HS-5 (cell line): Measurements from ENCODE around the gene ZNF208.
"Not testable (repeated sequence)": the region's sequence is repeated elsewhere in the genome, so short reads cannot be mapped to it uniquely, and the experiment has no call there.

Experiments used
- DNase-seq: peaks from one replicate; pipeline ENCODE4 v3.0.0-alpha.2; 2012; ENCODE audit warnings: low read depth

Gene ZNF208

DNA sequence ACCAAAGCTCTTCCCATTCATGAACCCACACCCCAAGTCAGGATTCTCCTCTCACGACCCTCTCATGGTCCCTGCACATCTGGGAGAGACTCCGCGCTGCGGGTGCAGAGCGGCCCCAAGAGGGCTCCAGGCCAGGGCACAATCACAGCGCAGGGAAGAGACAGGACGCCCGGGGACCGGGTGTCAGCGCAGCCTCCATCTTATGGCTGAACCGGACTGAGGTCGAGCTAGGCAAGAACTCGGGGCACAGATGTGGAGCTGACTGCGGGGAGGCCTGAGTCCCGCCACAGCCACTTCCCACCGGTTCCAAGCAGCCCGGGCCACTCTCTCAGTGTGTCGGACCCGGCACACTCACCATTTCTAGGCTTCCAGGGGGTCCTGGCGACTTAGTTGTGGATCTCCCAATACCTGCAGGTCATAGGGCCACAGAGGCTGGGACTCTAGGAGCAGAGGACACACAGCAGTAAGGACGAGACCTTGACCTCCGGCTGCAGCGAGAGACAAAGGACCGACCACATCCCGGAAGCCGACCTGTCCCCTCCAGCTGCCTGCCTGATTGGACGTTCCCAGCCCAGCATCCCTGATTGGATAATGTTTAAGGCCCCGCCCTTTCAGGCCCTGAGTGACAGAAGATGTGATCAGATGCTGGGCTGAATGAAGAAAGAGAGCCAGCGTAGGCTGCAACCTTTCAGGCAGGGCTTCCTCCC lies at the start of gene ZNF208:
TSS of gene ZNF208 (minus strand) at position 507 of the 707 bp plus-strand sequence. CDS start at position 358, 149 bp downstream.
- not testable (repeated sequence) for DNase-seq

DNA sequence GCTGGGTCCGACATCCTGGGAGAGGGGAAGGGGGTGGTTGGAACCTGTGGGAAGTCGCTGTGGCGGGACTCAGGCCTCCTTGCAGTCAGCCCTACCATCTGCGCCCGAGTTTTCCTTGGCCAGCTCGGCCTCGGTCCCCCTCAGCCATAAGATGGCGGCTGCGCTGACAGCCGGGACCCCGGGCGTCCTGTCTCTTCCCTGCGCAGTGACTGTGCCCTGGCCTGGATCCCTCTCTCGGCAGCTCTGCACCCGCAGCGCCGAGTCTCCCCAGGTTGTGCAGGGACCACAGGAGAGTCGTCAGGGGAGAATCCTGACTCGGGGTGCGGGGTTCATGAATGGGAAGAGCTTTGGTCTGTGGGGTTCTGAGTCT lies 41.9 kb upstream of the ZNF208 start:
- no peak for DNase-seq

DNA sequence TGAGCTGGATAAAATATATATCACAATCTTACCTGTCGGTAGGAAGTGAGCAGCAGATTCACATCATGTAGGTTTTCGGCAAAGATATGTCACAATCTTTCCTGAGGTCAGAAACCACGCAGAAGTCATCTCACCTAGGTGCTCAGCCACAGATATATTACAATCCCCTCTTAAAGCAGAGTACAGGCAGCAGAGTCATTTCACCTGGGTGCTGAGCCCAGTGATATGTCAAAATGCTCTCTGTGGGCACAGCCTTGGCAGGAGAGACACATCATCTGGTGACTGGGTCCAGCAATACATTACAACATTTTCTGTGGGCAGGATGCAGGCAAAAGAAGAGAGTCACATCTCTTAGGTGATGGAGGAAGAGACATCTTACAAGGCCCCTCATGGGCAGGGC lies 30.4 kb upstream of the ZNF208 start:
- not testable (repeated sequence) for DNase-seq

DNA sequence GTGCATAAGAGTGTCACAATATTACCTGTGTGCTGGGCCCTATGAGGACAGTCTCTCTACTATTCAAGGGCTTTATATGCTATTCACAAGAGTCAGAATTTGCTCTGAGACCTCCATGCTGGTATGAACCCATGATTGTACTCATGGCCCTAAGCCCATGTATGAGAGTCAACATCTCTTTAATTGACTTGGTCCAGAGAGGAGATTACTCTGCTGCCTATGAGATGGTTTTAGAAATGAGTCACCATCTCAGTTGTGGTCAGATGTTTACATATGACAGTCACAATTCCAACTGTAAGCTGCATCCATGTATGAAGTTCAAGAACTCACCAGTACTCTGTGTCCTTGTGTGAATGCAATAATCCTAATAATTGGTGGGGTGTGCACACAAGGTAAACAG lies 19.9 kb upstream of the ZNF208 start:
- no peak for DNase-seq

DNA sequence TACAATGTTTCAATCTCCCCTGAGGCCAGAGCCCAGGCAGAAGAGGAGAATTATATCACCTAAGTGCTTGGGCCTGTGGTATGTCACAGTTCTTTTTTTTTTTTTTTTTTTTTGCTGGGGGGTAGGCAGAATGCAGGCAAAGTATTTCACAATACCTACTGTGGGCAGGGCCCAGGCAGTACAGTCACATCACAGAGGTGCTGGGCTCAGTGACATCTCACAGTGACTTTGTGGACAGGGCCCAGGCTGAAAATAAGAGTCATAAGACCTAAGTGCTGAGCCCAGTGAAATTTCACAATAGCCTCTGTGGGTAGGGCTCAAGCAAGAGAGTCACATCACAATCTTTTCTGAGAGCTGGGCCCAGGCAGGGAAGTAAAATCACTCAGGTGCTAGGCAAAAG lies 15.9 kb upstream of the ZNF208 start:
- DNase-seq = no peak

DNA sequence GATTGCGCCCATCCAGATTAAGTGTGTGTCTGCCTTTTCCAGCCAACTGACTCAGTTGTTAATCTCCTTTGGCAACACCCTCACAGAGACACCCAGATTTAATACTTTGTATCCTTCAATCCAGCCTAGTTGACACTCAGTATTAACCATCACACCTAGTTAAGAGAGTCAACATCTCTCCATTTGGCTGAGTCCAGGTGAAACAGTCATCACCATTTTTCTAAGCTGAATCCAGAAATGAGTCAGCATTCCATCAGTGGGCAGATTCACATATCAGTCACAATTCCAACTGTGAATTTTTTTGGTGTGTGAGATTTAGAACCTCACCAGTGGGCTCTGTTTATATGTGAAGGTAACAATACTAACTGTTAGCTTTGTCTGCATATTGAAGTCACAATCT lies 14.8 kb upstream of the ZNF208 start:
- not testable (repeated sequence) for DNase-seq

DNA sequence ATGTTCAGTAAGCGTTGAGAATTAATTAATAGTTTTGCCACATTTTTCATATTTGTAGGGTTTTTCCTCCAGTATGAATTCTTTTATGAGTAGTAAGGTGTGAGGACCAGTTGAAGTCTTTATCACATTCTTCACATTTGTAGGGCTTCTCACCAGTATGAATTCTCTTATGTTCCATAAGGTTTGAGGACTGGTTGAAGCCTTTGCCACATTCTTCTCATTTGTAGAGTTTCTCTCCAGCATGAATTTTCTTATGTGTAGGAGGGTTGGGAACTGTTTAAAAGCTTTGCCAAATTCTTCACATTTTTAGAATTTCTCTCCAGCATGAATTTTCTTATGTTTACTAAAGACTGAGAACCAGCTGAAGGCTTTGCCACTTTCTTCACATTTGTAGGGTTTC lies 40.3 kb downstream of the ZNF208 start:
- no peak for DNase-seq

DNA sequence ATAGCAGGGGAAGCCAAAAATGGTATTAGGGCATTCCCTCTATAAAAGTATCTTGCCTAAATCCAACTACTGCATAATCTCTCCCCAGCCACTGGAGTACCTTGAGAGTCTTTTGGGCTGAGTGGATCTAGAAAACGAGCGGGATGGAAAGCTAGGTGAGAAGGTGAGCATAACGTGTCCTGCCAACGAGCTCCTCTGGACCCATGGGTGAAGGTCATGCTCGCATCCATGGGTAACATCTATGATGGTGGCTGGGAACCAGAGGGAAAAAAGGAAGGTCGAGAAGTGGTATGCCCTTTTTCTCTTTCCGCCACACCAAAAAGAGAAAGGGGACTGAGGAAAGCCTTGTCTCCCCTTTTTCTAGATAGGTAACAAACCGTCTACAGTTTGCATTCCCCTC lies 63.0 kb downstream of the ZNF208 start:
- DNase-seq = no peak

DNA sequence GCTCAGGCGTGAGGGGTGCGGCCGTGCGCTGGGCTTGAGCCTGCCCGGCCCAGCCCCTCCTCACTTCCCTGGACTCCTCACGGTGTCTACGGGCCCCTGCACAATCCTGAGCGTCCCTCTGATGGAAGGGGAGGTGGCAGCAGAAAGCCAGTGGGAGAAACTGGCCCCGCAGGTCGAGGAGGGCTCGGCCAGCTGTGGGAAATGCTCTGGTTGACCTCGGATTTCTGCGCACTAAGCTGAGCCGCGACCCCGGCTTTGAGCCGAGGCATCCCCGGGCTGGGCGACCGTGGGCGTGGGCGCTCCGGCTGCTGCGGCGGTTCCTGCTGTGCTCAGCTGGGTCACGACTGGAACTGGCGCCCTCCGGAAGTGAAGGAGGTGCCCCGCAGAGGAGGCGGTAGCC lies 70.1 kb downstream of the ZNF208 start:
- no peak for DNase-seq

DNA sequence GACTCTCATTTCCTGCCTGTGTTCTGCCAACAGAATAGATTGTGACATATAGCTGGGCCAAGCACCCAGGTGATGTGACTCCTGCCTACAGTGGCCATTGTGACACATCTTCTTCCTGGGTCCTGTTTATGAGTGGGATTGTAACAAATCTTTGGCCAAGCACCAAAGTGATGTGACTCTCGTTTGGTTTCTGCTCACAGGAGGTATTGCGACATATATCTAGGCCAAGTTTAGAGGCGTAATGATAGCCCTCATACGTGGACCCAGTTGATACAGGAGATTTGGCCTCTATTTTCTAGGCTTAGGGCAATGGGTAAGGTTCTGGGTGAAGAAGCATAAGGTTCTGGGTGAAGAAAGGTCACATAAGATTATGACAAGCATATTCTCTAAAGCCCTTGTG lies 76.2 kb downstream of the ZNF208 start:
- no peak for DNase-seq

DNA sequence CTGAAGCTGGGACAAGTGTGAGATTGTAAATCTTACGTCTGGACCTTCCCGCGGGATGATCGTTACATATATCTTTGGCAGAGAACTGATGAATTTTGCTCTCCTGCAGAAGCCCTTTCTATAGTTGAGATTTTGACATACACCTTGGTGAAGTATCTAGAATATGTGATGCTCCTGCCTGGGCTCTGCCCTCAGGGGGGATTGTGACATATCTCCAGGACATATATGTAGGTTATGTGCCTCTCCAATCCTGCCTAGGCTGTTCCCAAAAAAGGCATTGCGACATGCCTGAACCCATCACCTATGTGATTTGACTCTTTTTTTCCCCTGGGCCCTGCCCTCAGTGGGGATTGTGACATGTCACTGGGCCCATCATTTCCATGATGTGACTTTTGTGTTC lies 76.6 kb downstream of the ZNF208 start:
- no peak for DNase-seq

DNA sequence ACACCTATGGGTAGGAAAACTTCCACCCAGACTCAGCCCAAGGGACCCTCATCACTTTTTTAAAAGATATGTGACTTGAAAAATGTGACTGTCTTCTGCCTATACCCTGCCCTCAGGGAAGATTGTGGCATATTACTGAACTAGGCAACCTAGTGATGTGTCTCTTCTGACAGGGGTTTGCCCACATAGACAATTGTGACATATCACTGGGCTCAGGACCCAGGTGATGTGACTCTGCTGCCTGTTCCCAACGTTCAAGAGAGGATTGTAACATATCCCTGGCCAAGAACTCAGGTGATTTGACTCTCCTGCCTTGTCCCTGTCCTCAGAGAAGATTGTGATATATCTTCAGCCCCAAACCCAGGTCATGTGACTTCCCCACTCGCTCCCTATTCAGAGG lies 88.5 kb downstream of the ZNF208 start:
- DNase-seq = no peak

DNA sequence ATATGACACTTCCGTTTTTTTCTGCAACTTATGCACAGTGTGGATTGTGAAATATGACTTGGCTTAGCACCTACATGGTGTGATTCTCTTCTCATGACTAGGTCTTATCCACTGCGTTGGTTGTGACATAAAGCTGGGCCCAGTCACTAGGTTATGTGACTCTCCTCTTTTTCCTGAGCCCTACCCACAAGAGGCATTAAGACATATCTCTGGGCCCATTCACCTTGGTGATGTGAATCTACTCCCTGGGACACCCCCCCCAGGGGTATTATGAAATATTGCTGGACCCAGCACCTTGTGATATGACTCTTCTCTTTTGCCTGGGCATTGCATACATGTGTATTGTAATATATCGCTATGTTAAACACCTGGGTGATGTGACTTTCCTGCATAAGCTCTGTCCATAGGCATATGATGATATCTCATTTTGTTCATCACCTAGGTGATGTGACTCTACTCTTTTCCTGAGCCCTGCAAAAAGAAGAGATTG lies 89.0 kb downstream of the ZNF208 start:
- DNase-seq = no peak

DNA sequence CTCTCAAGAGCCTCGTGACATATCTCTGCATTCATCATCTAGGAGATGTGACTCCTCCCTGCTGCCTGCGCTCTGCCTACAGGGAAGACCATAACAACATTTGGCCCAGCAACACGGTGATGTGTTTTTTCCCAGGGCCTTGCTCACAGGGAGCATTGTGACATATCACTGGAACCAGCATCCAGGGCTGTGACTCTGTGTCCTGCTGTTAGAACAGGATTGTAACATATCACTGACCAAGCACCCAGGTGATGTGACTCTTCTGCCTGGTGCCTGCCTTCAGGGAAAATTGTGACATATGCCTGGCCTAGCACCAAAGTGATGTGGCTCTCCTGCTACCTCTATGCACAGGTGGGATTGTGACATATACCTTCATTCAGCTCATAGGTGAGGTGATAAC lies 95.3 kb downstream of the ZNF208 start:
- no peak for DNase-seq

DNA sequence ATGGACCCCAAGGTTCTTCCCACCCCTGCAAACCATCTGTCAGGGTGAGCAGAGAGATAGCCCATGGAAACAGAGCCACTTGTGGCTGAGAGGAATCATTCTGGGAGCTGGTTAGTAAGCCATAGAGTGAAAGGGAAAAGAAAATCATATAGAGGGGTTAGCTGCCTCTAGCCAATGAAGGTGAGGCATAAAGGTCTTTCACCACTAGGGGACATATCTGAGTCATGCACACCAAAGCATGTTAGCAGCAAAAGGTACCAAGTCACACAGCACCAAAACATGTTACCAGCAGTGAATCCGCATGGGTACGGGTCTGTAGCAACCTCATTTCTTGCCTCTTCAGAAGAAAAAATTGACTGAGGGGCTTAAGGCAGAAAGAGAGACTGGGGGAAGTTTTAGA lies 98.1 kb downstream of the ZNF208 start:
- no peak for DNase-seq

DNA sequence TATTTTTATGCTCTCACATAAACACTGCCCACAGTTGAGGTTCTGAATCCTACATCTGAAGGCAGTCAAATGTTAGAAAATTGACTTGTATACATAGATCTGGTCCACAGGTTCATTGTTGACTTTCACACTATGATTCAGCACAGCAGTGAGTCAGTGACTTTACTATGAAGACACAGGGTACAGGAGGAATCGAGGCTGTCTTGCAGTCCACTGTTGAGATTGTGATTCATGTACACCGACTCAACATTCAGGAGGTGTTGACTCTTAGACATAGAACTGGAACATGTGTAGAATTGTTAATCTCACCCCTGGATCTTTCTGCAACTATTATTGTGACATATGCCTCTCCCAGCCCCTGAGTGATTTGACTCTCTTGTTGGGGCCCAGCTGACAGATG lies 100.4 kb downstream of the ZNF208 start:
- DNase-seq = no peak

DNA sequence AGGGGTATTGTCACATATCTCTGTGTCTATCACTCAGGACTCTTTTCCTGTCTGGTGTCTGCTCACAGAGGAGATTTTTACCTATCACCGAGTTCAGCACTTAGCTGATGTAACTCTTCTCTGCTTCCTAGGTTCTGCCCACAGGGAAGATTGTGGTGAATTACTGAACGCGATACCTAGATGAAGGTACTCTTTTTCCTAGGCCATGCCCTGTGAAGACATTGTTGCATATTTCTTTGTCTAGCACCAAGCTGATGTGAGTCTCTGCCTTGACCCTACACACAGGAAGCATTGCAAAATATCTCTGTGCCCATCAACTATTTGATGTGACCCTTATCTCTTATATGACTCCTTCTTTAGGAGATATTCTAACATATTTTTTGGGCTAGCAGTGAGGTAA lies 102.7 kb downstream of the ZNF208 start:
- no peak for DNase-seq

DNA sequence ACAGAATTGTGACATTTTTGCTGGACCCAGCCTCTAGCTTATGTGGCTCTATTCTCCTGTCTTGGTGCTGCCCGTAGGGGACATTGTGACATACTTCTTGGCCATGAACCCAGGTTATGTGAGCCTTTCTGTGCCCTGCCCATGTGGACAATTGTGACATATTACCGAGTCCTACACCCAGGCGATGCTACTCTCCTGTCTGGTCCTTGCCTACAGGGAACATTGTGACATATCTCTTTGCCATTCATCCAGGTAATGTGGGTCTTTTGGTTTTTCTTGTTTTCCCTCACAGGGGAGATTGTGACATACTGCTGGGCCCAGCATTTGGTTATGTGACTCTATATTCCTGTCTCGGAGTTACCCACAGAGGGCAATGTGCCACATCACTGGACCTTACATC lies 103.2 kb downstream of the ZNF208 start:
- DNase-seq = no peak

DNA sequence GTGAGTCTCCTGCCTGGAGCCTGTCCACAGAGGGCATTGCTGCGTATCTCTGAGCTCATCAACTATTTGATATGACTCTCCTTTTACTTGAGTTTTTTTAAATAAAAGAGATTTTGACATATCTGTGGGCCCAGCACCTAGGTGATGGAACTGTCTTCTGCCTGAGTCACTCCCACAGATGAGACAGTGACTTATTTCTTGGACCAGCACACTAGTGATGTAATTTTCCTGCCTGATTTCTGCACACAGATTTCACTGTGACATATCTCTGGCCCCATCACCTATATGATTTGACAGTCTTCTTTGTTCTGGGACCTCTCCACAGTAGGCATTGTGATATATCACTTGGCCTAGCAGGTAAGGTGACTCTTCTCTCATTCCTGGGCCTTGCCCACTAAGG lies 108.2 kb downstream of the ZNF208 start:
- DNase-seq = no peak

DNA sequence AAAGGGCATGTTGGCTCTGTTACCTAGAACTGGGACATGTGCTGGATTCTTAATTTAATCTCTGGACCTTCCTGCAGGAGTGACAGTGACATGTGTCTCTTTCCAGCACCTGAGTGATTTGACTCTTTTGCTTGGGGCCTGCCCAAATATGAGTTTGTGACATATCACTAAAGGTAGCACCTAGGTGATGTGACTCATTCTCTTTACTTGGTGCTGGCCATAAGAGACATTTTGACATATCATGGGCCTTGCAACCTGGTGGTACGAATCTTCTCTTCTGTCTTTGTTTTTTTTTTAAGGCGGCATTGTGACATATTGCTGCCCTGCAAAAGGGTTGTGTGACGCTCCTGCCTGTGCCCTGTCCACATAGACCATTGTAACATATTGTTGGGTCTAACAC lies 108.9 kb downstream of the ZNF208 start:
- DNase-seq = no peak

DNA sequence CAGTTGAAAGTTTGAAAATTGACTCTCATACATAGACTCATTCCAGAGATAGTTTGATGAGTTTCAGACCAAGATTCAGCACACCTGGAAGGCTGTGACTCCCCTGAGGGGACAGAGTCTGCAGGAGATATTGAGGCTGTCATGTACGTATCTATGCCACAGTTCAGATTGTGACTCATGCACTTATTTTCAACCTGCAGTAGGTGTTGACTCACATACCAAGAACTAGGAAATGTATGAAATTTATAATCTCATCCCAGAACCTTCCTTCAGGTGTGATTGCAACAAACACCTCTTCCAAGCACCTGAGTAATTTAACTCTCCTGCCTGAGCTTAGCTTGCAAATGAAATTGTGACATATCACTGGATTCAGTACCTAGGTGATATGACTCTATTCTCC lies 110.3 kb downstream of the ZNF208 start:
- DNase-seq = no peak

DNA sequence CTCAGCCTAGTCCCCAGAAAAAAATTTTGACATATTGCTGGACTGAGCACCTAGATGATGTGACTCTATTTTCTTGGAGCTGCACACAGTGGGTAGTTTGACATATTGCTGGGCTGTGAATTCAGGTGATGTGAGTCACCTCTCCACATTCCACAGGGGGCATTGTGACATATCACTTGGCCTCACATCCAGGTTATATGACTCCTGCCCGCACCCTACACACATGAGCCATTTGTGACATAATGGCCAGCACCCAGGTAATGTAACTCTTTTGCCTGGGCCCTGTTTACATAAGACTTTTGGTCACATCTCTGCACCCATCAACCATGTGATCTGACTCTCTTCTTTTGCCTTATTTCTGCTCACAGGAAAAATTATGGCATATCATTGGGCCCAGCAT lies 119.7 kb downstream of the ZNF208 start:
- DNase-seq = no peak

DNA sequence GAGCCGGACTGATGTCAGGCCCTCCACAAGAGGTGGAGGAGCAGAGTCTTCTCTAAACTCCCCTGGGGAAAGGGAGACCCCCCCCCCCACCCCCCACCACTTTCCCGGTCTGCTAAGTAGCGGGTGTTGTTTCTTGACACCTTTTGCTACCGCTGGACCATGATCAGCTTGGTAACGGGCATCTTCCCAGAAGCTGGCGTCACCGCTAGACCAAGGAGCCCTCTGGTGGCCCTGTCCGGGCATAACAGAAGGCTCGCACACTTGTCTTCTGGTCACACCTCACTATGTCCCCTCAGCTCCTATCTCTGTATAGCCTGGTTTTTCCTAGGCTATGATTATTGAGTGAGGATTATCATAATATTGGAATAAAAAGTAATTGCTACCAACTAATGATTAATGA lies 120.7 kb downstream of the ZNF208 start:
- DNase-seq = not testable (repeated sequence)

DNA sequence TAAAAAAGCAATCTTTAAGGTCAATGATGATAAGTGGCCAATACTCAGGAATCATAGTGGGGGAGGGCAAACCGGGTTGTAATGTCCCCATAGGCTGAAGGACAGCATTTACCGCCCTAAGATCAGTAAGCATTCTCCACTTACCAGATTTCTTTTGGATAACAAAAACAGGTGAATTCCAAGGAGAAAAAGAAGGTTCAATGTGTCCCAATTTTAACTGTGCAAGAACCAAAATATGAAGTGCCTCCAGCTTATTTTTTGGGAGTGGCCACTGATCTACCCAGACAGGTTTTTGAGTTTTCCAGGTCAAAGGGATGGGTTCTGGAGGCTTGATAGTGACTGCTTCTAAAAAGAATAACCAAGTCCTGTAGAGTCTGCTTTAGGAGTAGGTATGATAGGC lies 125.2 kb downstream of the ZNF208 start:
- DNase-seq = not testable (repeated sequence)
